Measurements from ENCODE around the gene TSSK2.
A peak's percentile ranks its signal among the peaks of the same experiment; 100 is the strongest.

Gene TSSK2

GRCh38 chr22:19106886-19107729, 24.0 kb upstream of the TSSK2 start:
- DNase-seq (ENCODE audit: low read depth): no peak

DNA sequence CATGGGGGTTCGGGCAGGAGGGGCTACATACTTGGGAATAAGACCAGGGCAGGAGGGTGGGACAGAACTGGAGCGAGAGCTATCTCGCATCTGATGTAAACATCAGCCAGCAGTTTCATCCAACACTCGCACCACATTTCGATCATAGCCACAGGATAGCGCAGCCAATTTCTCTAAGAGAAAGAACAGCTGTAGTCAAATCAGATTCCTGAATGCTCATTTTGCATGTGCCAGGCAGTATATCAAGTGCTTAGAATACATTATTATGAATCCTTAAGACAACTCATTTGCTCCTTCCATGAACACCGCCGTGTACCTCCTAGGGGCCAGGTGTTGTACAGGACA, 23.4 kb upstream of the TSSK2 start:
- no peak for DNase-seq (ENCODE audit: low read depth)

DNA sequence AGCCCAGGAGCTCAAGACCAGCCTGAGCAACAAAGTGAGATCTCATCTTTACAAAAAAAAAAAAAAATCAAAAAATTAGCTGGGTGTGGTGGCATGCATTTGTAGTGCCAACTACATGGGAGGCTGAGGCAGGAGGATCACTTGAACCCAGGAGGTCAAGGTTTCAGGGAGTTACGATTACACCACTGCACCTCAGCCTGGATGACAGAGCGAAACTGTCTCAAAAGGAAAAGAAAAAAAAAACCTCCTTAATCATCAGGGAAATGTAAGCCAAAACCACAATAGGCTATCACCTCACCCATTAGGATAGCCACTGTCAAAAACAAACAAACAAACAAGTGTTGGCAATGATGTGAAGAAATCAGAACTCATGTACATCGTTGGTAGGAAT, 22.3 kb upstream of the TSSK2 start:
- DNase-seq (ENCODE audit: low read depth): no peak

DNA sequence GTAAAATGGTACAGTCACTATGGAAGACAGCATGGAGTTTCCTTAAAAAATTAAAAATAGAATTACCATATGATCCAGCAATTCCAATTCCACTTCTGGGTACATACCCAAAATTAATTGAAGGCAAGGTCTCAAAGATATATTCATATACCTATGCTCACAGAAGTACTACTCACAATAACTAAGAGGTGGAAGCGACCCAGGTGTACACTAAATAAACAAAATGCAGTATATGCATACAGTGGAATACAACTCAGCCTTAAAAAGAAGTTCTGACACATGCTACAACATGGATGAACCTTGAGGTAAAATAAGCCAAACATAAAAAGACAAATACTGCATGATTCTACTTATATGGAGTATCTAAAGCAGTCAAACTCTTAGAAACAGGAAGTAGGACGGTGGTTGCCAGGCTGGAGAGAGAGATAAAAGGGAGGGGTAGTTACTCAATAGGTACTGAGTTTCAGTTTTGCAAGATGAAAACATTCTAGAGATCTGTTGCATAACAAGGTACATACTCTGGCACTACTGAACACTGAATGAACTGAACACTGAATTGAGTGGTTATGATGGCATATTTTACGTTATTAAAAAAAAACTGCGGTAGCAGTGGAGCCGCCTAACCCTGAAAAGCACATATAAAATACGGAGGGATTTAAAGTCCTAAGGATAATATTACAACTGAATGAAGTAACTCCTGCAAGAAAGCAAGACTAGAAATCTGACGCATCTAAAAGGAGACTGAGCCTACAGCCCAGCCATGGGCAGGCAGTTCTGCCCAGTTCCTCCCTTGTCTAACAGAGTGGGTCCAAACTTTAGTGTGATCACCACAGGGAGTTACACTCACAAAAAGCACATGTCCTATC, 21.7 kb upstream of the TSSK2 start:
- DNase-seq (ENCODE audit: low read depth): no peak

DNA sequence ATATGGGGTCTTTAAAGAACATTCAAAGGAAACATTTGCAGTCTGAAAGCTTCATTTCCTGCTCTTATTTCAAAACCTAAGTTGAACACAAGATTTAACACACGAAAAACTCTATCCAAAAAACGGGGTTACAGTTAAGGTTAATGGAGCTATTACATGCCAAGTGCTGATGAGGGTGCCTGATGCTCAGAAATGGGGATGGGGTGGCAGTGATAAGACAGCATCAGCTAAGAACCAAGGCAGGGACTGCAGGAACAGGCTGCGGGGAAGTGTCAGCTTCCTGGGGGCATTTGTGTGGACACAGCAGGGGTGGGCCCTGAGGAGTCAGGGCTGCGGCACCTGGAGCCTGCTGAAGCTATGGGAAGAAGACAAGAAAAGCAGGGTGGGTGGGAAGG, 21.0 kb upstream of the TSSK2 start:
- DNase-seq (ENCODE audit: low read depth): no peak

DNA sequence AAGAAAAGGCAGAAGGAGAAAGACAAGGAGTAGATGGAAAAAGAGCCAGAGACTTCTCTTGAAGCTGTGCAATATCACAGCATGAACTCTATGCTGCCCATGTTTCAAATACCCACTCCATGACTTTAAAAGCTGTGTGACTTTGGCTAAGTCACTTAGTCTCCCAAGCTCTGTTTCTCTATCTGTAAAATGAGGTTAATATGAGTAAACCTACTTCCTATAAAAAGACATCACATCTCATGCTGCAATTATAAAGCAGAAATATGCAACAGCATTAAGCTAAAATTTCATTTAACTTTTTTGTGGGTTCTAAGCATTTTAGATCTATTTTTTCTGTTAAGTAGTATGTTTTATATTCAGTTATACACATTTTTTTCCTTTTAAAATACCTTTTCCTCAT, 20.5 kb upstream of the TSSK2 start:
- no peak for DNase-seq (ENCODE audit: low read depth)

GRCh38 chr22:19111140-19111539, 20.0 kb upstream of the TSSK2 start:
- DNase-seq (ENCODE audit: low read depth): no peak

DNA sequence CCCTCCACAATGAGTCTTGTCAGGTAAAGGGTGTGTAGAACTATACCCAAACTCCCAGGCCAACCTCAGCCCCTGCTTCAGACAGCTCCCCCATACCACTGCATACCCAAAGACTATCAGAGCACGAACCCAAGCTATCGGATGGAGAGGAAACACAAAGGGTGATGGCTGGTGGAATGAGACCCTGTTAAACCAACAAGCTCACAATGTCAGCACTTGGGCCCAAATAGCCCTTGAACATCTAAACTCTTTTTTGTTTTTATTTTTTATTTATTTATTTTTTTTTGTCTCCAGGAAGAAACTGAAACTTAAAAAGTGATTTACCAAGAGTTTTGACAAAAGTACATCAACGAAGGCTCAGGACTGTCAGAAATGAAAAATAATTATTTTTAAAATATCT, 19.5 kb upstream of the TSSK2 start:
- DNase-seq (ENCODE audit: low read depth): no peak

GRCh38 chr22:19113429-19113828, 17.7 kb upstream of the TSSK2 start:
- no peak for DNase-seq (ENCODE audit: low read depth)

- DNase-seq (ENCODE audit: low read depth): no peak
These were observed 16.0 kb upstream of the TSSK2 start for GRCh38 chr22:19114984-19115552.

DNA sequence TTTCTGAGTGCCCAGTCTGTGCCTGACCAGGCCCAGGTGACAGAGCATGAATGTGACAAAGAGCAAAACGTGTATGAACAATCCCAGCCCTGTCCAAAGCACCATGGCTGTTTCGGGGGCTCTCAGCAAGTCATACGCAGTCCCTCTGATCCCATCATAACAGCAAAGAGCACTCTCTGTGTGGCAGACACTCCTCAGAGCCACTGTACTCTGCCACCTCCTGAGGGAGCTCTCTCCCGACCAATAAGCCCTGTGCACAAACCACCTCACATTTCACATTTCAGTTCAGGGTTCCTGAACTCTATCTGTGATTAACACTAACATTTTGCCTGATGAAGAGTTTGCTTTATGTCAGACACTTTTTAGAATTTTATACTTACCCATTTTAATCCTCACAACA, 15.5 kb upstream of the TSSK2 start:
- DNase-seq (ENCODE audit: low read depth): no peak

- no peak for DNase-seq (ENCODE audit: low read depth)
These were observed 14.0 kb upstream of the TSSK2 start for GRCh38 chr22:19117111-19117512.

DNA sequence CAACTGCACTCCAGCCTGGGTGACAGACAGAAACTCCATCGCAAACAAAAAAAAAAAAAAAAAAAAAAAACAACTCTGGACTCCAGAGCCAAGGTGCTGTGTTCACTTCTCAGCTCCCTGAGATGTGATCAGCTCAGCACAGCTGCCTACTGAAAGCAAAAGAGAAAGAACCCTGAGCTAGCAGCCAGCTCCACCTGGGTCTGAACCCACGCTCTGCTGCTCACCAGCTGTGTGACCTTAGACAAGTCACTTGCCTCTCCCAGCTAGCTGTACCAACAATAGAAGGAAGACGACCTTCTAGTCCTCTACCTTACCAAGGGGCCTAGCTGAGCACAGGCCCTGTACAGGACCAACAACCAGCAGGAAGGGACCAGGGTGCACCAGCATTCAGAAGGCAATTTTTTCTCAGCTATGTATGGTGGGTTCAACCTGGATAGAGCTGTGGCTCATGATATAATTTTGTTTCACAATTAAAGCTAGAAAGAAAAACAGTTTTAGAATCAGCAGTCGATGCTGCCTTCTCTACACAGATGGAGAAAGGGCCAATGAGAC, 12.7 kb upstream of the TSSK2 start:
- no peak for DNase-seq (ENCODE audit: low read depth)

DNA sequence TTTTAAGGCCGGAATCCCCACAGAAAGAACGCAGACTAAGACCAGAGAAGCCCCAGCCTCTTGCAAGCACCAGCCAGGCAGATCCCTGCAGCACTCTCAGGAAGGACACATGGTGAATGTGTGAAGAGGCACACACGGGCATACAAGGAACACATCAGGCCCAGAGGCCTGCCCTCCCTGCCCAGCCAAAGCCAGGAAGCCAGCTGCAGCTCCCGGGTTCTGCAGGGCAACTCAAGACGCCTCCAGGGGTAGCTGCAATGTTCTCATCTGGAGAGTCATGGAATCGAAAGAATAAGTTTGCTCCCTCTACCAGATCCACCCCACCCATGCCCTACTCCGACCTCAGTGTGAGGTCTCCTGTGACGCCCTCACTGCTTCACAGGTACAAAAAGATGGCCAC, 11.2 kb upstream of the TSSK2 start:
- no peak for DNase-seq (ENCODE audit: low read depth)

- DNase-seq (ENCODE audit: low read depth): no peak
These were observed 10.1 kb upstream of the TSSK2 start for GRCh38 chr22:19120829-19121630.

DNA sequence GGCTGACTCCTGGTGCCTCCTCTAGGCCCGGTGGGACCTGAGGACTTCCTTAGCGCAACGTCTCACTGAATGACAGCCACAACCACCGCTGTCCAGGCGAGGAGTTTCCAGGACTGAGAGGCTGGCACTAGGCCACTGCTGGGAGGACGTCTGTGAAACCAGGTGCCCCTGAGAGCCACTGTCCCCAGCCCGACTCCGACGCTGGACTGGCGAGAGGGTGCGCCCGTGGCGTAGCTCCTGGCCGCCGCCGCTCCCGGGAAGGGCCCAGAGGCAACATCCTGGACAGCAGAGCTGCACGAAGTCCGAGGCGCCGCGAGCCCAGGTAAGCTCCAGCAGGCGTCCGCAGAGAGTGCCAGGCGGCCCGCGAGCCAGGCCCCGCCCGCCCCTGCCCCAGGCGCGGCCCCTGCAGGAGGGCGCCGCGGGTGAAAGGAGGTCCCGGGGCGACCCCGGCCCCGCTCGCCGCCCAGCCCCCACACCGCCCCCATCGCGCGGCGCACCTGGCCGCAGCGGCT, 9.4 kb upstream of the TSSK2 start:
- no peak for DNase-seq (ENCODE audit: low read depth)

GRCh38 chr22:19122143-19122751, 8.9 kb upstream of the TSSK2 start, which contains the start of gene DGCR2:
DGCR2 (minus strand) TSS chr22:19122412; CDS start chr22:19122206, 206 bp downstream.
- peak; percentile 94 for DNase-seq (ENCODE audit: low read depth)

DNA sequence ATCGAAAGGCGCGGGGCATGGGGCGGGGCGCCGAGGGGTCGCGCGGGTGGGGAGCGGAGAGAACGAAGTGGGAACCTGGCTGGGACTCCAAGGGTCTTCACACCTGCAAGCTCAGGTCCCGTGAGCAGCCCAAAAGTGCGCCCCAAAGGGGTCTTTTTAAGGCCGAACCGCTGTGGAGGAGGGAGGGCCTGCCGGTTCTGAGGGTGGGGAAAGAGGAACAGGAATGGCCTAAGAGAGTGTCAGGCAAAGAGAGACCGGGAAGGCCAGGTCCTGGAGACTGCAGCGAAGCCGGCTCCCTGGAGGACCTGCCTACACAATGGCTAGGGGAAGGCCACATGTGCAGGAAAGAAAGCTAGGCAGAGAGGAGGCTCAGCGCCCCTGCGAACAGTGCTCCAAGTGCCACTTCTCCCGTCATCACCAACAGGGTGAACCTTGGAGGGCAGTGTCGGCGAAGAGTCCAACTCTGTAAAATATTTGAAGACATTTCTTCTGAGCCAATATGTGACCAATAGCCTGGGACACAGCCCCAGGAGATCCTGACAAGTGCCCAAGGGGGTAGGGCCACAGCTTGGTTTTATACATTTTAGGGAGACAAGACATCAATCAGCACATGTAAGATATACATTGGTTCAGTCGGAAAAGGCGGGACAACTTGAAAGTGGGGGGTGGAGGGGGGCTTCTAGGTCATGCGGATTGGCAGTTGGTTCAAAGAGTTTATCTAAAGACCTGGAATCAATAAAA, 8.2 kb upstream of the TSSK2 start:
- DNase-seq (ENCODE audit: low read depth): no peak

DNA sequence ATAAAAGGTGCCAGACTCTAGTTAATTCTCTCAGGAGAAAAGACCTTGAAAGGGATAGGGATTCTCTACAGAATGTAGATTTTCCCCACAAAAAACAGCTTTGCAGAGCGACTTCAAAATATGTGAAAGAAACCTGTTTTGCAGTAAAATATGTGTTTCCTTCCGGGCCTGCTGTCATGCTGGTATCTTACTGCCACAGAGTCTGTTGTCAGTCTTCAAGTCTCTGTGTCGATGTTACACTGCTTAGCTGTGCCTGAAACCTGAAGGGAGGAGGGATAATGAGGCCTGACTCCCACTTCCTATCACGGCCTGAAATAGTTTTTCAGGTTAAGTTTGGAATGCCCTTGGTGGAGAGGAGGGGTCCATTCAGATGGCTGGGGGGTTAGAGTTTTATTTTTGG, 7.2 kb upstream of the TSSK2 start:
- DNase-seq (ENCODE audit: low read depth): no peak

- no peak for DNase-seq (ENCODE audit: low read depth)
These were observed 6.7 kb upstream of the TSSK2 start for GRCh38 chr22:19124377-19124776.

All from stimulated activated CD8-positive, alpha-beta memory T cell treated with anti-CD3 and anti-CD28 coated beads, Interleukin-15, amount 100 ng/mL, for 1 hour (primary cell).